GM23338 (cell line): ENCODE results near the gene PEPD. TPM values are rescaled to one million over a fixed set of nuclear protein-coding genes. Genes with fewer than 3 reads are reported as not detected.

Experiments
- ATAC-seq: fragments of 200-7000 bp; cut with Tn5 transposase; 3 replicates; pipeline ENCODE4 v1.9.1; 2020
- DNase-seq: peaks from one replicate; pipeline ENCODE4 v3.0.0-alpha.2; 2015; ENCODE audit warnings: low spot score
- H2AFZ ChIP-seq: fragments of 200-600 bp; sonication (generic); 2 replicates; pipeline ENCODE4 v1.8.0; 2016; ENCODE audit warnings: antibody characterized with exemption, mild to moderate bottlenecking, moderate library complexity
- H3F3A ChIP-seq: fragments of 200-600 bp; sonication (generic); replicated peaks from 2 replicates; pipeline ENCODE4 v1.8.0; 2017; ENCODE audit warnings: antibody characterized with exemption, mixed run types, low read depth
- H3K27ac ChIP-seq: fragments of 200-600 bp; sonication (generic); 2 replicates; pipeline ENCODE4 v1.6.1; 2016; ENCODE audit warnings: low read depth
- H3K27me3 ChIP-seq: fragments of 200-600 bp; sonication (generic); 2 replicates; pipeline ENCODE4 v1.8.0; 2016; ENCODE audit warnings: mild to moderate bottlenecking, mixed run types, moderate library complexity; ENCODE audit not compliant: insufficient read depth
- H3K36me3 ChIP-seq: fragments of 200-600 bp; sonication (generic); 2 replicates; pipeline ENCODE4 v1.8.0; 2016; ENCODE audit warnings: mild to moderate bottlenecking; ENCODE audit not compliant: insufficient read depth
- H3K4me1 ChIP-seq: fragments of 200-600 bp; sonication (generic); 2 replicates; pipeline ENCODE4 v1.8.0; 2016; ENCODE audit warnings: mild to moderate bottlenecking, moderate library complexity; ENCODE audit not compliant: insufficient read depth
- H3K4me2 ChIP-seq: fragments of 200-600 bp; sonication (generic); 2 replicates; pipeline ENCODE4 v1.7.1; 2017; ENCODE audit warnings: mixed run types
- H3K4me3 ChIP-seq: fragments of 200-600 bp; sonication (generic); 2 replicates; pipeline ENCODE4 v1.6.1; 2016; ENCODE audit warnings: mixed run types
- H3K79me2 ChIP-seq: fragments of 200-600 bp; sonication (generic); replicated peaks from 2 replicates; pipeline ENCODE4 v1.8.0; 2017; ENCODE audit warnings: mild to moderate bottlenecking; ENCODE audit not compliant: insufficient read depth
- H3K9me2 ChIP-seq: fragments of 200-600 bp; sonication (generic); 2 replicates; pipeline ENCODE4 v1.8.0; 2017; ENCODE audit not compliant: insufficient read depth
- H4K20me1 ChIP-seq: fragments of 200-600 bp; sonication (generic); replicated peaks from 2 replicates; pipeline ENCODE4 v1.8.0; 2017; ENCODE audit warnings: mild to moderate bottlenecking; ENCODE audit not compliant: insufficient read depth
- H3K27ac Mint-ChIP-seq: 2 replicates; pipeline ENCODE4 v1.8.0; 2020; ENCODE audit warnings: inconsistent platforms, mild to moderate bottlenecking, moderate library complexity, mixed read lengths
- H3K27me3 Mint-ChIP-seq: 3 replicates; pipeline ENCODE4 v1.8.0; 2022; ENCODE audit warnings: low read depth, mild to moderate bottlenecking, moderate library complexity, mixed read lengths, inconsistent platforms; ENCODE audit not compliant: insufficient read depth, poor library complexity
- H3K36me3 Mint-ChIP-seq: 3 replicates; pipeline ENCODE4 v1.8.0; 2021; ENCODE audit warnings: low read depth, mild to moderate bottlenecking, inconsistent platforms, moderate library complexity, mixed read lengths
- H3K4me1 Mint-ChIP-seq: 3 replicates; pipeline ENCODE4 v1.8.0; 2020; ENCODE audit warnings: mild to moderate bottlenecking, inconsistent platforms, mixed read lengths
- H3K4me3 Mint-ChIP-seq: 3 replicates; pipeline ENCODE4 v1.8.0; 2021; ENCODE audit warnings: moderate library complexity, mild to moderate bottlenecking, inconsistent platforms, mixed read lengths
- H3K9me3 Mint-ChIP-seq: 3 replicates; pipeline ENCODE4 v1.8.0; 2020; ENCODE audit warnings: moderate library complexity, mild to moderate bottlenecking, inconsistent platforms, mixed read lengths
- CREB1 ChIP-seq: fragments of 250-450 bp; sonication (Bioruptor Pico); IDR thresholded peaks from 2 replicates; pipeline ENCODE4 v1.5.0; 2020; ENCODE audit warnings: low read depth, mild to moderate bottlenecking, moderate library complexity
- CTCF ChIP-seq, 2 experiments: fragments of 200-600 bp in 1 of 2; sonication (generic) in 1 of 2; conservative IDR thresholded peaks; 2 replicates each; pipeline versions ENCODE4 v1.5.1 to v1.6.1; 2016 to 2017; ENCODE audit warnings: antibody characterized with exemption in 2 of 2, low read depth in 2 of 2, mild to moderate bottlenecking in 2 of 2, moderate library complexity in 1 of 2
- ETS1 ChIP-seq: IDR thresholded peaks from 2 replicates; pipeline ENCODE4 v1.6.1; 2016; ENCODE audit warnings: antibody characterized with exemption
- EZH2 ChIP-seq: fragments of 200-600 bp; sonication (generic); IDR thresholded peaks from one replicate; pipeline ENCODE4 v1.8.0; 2017; ENCODE audit warnings: antibody characterized with exemption, mild to moderate bottlenecking, low read depth; ENCODE audit not compliant: unreplicated experiment
- EZH2phosphoT487 ChIP-seq: fragments of 200-600 bp; sonication (generic); IDR thresholded peaks from one replicate; pipeline ENCODE4 v1.8.1; 2018; ENCODE audit warnings: antibody characterized with exemption; ENCODE audit not compliant: unreplicated experiment
- JUNB ChIP-seq: IDR thresholded peaks from one replicate; pipeline ENCODE4 v1.6.1; 2016; ENCODE audit warnings: antibody characterized with exemption; ENCODE audit not compliant: unreplicated experiment
- NANOG ChIP-seq: IDR thresholded peaks from 2 replicates; pipeline ENCODE4 v1.6.1; 2016; ENCODE audit warnings: antibody characterized with exemption, borderline replicate concordance
- POLR2AphosphoS5 ChIP-seq: IDR thresholded peaks from 2 replicates; pipeline ENCODE4 v1.6.1; 2016; ENCODE audit warnings: antibody characterized with exemption, low read depth
- REST ChIP-seq: IDR thresholded peaks from one replicate; pipeline ENCODE4 v1.6.1; 2018; ENCODE audit warnings: antibody characterized with exemption; ENCODE audit not compliant: unreplicated experiment
- STAT1 ChIP-seq: IDR thresholded peaks from one replicate; pipeline ENCODE4 v1.6.1; 2016; ENCODE audit warnings: antibody characterized with exemption; ENCODE audit not compliant: unreplicated experiment
- ZNF114 ChIP-seq: fragments of 250-450 bp; sonication (Bioruptor Pico); IDR thresholded peaks from 2 replicates; pipeline ENCODE4 v1.5.0; 2020; ENCODE audit warnings: mild to moderate bottlenecking, moderate library complexity
- ZNF331 ChIP-seq: fragments of 250-450 bp; sonication (Bioruptor Pico); IDR thresholded peaks from 2 replicates; pipeline ENCODE4 v1.5.0; 2020; ENCODE audit warnings: low read depth, mild to moderate bottlenecking, moderate library complexity
- ZNF462 ChIP-seq: fragments of 250-450 bp; sonication (Bioruptor Pico); IDR thresholded peaks from 2 replicates; pipeline ENCODE4 v1.5.0; 2020; ENCODE audit warnings: mild to moderate bottlenecking, moderate library complexity
- polyA plus RNA-seq: library from polyadenylated mRNA; unstranded; fragments of >200 nt; fragmentation: Nextera tagmentation; extraction: Ambion mirVana; gene quantifications from 2 replicates; pipeline ENCODE4 v1.2.1, GENCODE V29; 2016
- total RNA-seq: library from RNA; depleted of rRNA; stranded (reverse); fragments of >200 nt; shearing (Covaris generic); gene quantifications from 2 replicates; pipeline ENCODE4 v1.2.3, GENCODE V29; 2014

The PEPD gene
- total and polyA plus RNA-seq, 2 experiments from 2014 or later: 81.7 to 89.2 TPM

- Mint-ChIP-seq H3K27ac (no peak overlapping the region), H3K4me1 (peaks cover 5% of the 10 kb centered on the region), H3K27me3 (peaks cover 3% of the 10 kb centered on the region), H3K36me3 (no peaks in the 10 kb centered on the region), H3K4me3 (no peak overlapping the region), H3K9me3 (no peaks in the 10 kb centered on the region)
- H3F3A ChIP-seq: no peaks in the 10 kb centered on the region
- H3K27me3 ChIP-seq: no peaks in the 10 kb centered on the region
- no peaks in the 10 kb centered on the region for H3K79me2 ChIP-seq
- no peaks in the 10 kb centered on the region for H4K20me1 ChIP-seq
- no peaks in the 10 kb centered on the region for H3K4me1 ChIP-seq
- DNase-seq (no peak), ATAC-seq (no peak)
- no peak overlapping the region for H3K4me2 ChIP-seq
- H3K27ac ChIP-seq: no peak overlapping the region
- no peaks in the 10 kb centered on the region for H3K36me3 ChIP-seq
- H3K4me3 ChIP-seq: no peak overlapping the region
- H2AFZ ChIP-seq: no peak overlapping the region
- no peak for TF ChIP-seq ZNF114 (CRISPR knock-in tag)
- no peak for TF ChIP-seq POLR2AphosphoS5
- no peak for TF ChIP-seq REST
- no peak for TF ChIP-seq ZNF462 (CRISPR knock-in tag)
- TF ChIP-seq CTCF (conservative IDR thresholded peaks at IDR 0.05; ENCODE audit: low read depth in 2 of 2): no peak
- no peak for TF ChIP-seq NANOG
- no peak for TF ChIP-seq ZNF331
- TF ChIP-seq JUNB: no peak
- TF ChIP-seq STAT1: no peak
- TF ChIP-seq EZH2: no peak
- no peak for TF ChIP-seq EZH2phosphoT487
- no peak for TF ChIP-seq CREB1 (CRISPR knock-in tag)
- TF ChIP-seq ETS1: no peak
- H3K9me2 ChIP-seq: no peaks in the 10 kb centered on the region
Measured at GRCh38 chr19:33344573-33344925, 177.0 kb downstream of the PEPD start.
